ENCODE results near the gene RCC2. TPM values are rescaled to one million over a fixed set of nuclear protein-coding genes. Genes with fewer than 3 reads are reported as not detected.
"Not testable (repeated sequence)": the region's sequence is repeated elsewhere in the genome, so short reads cannot be mapped to it uniquely, and the experiment has no call there.

Gene RCC2
- total RNA-seq, 2 donors from 2014 or later = 240 to 325 TPM

DNA sequence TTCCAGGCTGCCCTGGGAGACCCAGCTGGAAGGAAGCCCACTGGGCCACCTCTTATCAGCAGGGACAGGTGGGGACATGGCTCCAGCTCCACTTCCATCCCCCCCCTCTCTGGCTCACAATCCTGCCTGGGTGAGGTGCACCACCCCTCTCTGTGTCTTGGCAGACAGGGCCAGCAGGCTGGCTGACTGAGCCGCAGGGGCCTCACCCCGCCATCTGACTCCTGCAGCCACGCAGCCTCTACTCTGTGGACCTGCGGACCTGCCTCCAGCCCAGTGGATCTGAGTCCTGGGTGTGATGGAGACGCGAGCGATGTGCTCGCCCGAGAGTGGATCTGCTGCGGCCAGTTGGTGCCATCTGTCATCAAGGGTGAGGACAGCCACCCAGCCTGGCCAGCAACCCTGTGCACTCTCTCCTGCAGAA, 30.1 kb downstream of the RCC2 start:
- no peak overlapping the region for H3K27ac ChIP-seq (ENCODE audit: low read depth, low read length)
- Mint-ChIP-seq H3K27ac (no peak overlapping the region), H3K4me3 (no peak overlapping the region), H3K27me3 (ENCODE audit: insufficient read depth) (no peaks in the 10 kb centered on the region), H3K4me1 (peaks cover 46% of the 10 kb centered on the region), H3K9me3 (no peaks in the 10 kb centered on the region), H3K36me3 (ENCODE audit: low read depth) (peaks cover 75% of the 10 kb centered on the region)
- TF ChIP-seq, protein P1, sequence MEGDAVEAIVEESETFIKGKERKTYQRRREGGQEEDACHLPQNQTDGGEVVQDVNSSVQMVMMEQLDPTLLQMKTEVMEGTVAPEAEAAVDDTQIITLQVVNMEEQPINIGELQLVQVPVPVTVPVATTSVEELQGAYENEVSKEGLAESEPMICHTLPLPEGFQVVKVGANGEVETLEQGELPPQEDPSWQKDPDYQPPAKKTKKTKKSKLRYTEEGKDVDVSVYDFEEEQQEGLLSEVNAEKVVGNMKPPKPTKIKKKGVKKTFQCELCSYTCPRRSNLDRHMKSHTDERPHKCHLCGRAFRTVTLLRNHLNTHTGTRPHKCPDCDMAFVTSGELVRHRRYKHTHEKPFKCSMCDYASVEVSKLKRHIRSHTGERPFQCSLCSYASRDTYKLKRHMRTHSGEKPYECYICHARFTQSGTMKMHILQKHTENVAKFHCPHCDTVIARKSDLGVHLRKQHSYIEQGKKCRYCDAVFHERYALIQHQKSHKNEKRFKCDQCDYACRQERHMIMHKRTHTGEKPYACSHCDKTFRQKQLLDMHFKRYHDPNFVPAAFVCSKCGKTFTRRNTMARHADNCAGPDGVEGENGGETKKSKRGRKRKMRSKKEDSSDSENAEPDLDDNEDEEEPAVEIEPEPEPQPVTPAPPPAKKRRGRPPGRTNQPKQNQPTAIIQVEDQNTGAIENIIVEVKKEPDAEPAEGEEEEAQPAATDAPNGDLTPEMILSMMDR (conservative IDR thresholded peaks at IDR 0.05) = no peak
- peaks cover 5% of the 10 kb centered on the region for H3K4me1 ChIP-seq (ENCODE audit: control insufficient read depth, insufficient read depth, low read length)
- H3K27me3 ChIP-seq (ENCODE audit: control insufficient read depth, insufficient read depth, low read length, poor library complexity, severe bottlenecking) = no peaks in the 10 kb centered on the region
- H3K4me3 ChIP-seq (ENCODE audit: low read length) = no peak overlapping the region
- 96% methylated on average over 6 to 10 of the region's 10 CpGs for WGBS, 2 experiments (ENCODE audit: insufficient coverage in 1 of 2, insufficient read length in 1 of 2)
- no peak for DNase-seq
- H3K9ac ChIP-seq (ENCODE audit: extremely low read depth, low read length, poor library complexity, severe bottlenecking) = no peak overlapping the region
- peaks cover 74% of the 10 kb centered on the region for H3K36me3 ChIP-seq (ENCODE audit: control insufficient read depth, insufficient read depth, low read length)
- H3K9me3 ChIP-seq (ENCODE audit: control insufficient read depth, low read length) = no peaks in the 10 kb centered on the region

DNA sequence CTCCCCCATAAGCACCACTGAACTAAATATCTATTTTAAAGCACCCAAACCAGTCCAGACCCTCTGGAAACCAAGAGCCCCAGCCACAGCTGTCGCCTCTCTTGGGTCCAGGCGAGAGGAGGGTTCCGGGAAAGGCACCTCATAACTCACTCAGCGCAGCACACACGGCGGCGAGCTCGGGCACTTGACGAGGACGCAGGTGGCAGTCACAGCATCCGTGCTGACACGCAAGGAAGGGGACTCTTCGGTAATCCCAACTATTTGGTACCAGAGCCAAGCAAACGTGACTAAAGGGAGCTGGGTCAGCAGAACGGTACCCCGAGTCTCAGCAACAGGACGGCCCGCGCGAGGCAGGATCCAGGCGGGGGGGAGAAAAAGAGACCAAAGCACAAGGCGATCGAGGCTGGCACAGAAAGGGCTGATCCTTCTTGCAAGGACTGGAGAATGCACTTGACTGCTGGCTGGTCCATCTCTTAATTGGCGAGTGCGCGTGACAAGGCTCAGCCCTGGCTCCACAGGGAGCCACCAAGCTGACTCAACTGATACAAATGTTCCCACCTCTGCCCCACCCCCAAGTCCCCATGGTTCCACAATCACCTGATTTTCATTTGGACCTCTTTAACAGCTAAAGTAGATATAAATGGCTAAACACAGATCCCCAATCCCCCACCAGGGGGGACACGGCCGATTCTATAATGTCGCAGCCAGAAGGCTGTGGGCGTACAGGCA, 31.5 kb downstream of the RCC2 start:
- H3K4me3 ChIP-seq (ENCODE audit: low read length); H3K27ac ChIP-seq (ENCODE audit: low read depth, low read length); H3K27me3 ChIP-seq (ENCODE audit: control insufficient read depth, insufficient read depth, low read length, poor library complexity, severe bottlenecking); H3K27me3 Mint-ChIP-seq (ENCODE audit: insufficient read depth); H3K9me3 Mint-ChIP-seq; H3K4me1 ChIP-seq (ENCODE audit: control insufficient read depth, insufficient read depth, low read length); H3K9me3 ChIP-seq (ENCODE audit: control insufficient read depth, low read length); H3K9ac ChIP-seq (ENCODE audit: extremely low read depth, low read length, poor library complexity, severe bottlenecking); H3K4me3 Mint-ChIP-seq: not testable (repeated sequence)
- 91 to 95% methylated on average over 26 to 30 of the region's 30 CpGs for WGBS, 2 experiments (ENCODE audit: insufficient coverage in 1 of 2, insufficient read length in 1 of 2)
- TF ChIP-seq, protein P1 (conservative IDR thresholded peaks at IDR 0.05) = peak; percentile 33
- DNase-seq = peak; percentile 78
- H3K36me3 ChIP-seq (ENCODE audit: control insufficient read depth, insufficient read depth, low read length) = peaks cover 61% of the 10 kb centered on the region
- peak overlapping the region; percentile 81 for H3K27ac Mint-ChIP-seq
- H3K4me1 Mint-ChIP-seq = peaks cover 42% of the 10 kb centered on the region
- peaks cover 62% of the 10 kb centered on the region for H3K36me3 Mint-ChIP-seq (ENCODE audit: low read depth)

DNA sequence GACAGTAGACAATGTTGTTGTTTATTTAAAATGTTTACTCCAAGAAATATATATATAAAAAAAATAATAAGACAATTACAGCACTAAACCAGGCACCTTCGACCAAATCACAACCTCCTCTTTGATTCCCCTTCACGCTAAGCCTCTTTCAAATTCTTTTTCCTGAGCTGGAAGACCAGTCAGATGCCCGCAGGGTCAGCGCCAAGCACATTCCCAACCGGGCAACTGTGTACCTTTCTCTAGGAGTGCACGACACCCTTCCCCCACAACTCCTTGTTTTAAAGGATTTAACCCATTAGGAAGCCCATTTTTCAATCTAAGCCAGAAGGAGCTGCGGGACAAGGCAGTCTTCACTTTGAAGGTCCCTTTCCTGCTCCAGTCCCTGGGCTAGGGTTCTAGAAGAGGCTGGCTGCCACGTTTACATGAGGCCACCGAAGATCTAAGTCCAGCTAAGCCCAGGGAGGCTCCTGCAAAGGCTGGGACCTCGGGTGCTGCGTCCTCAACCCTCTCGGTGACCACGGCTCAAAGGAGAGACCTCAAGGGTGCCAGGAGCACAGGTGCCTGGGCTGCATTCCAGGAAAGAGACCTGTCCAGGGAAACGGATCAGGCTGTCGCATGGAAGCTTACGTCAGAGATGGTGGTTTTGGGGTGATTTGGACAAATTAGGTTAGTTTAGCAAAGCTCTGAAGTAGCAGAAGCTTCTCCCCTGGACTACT, 32.6 kb downstream of the RCC2 start:
- H3K4me3 ChIP-seq (ENCODE audit: low read length); H3K4me1 ChIP-seq (ENCODE audit: control insufficient read depth, insufficient read depth, low read length); H3K27ac ChIP-seq (ENCODE audit: low read depth, low read length); H3K4me3 Mint-ChIP-seq; H3K9ac ChIP-seq (ENCODE audit: extremely low read depth, low read length, poor library complexity, severe bottlenecking); DNase-seq; H3K27me3 ChIP-seq (ENCODE audit: control insufficient read depth, insufficient read depth, low read length, poor library complexity, severe bottlenecking); H3K9me3 Mint-ChIP-seq; H3K9me3 ChIP-seq (ENCODE audit: control insufficient read depth, low read length); H3K27me3 Mint-ChIP-seq (ENCODE audit: insufficient read depth): not testable (repeated sequence)
- H3K27ac Mint-ChIP-seq = peak overlapping the region; percentile 81
- peaks cover 51% of the 10 kb centered on the region for H3K36me3 ChIP-seq (ENCODE audit: control insufficient read depth, insufficient read depth, low read length)
- peaks cover 37% of the 10 kb centered on the region for H3K4me1 Mint-ChIP-seq
- WGBS, 2 experiments (ENCODE audit: insufficient coverage in 1 of 2, insufficient read length in 1 of 2) = 91 to 98% methylated on average over 7 to 16 of the region's 16 CpGs
- H3K36me3 Mint-ChIP-seq (ENCODE audit: low read depth) = peaks cover 52% of the 10 kb centered on the region
